GM21367 (cell line): ENCODE results near the gene LARP7.
"Not testable (repeated sequence)": the region's sequence is repeated elsewhere in the genome, so short reads cannot be mapped to it uniquely, and the experiment has no call there.

Experiments
- ATAC-seq: cut with Tn5 transposase; IDR thresholded peaks from one replicate; pipeline ENCODE4 v1.9.1; 2021; ENCODE audit not compliant: unreplicated experiment

LARP7 gene

GRCh38 chr4:112636688-112637551, at the start of gene LARP7, which contains the start of gene ZGRF1:
LARP7 (plus strand) TSS chr4:112637143; CDS start chr4:112644670, 7,527 bp downstream.
ZGRF1 (minus strand) TSS chr4:112636909; CDS start chr4:112633176, 3,733 bp downstream.
- peak; percentile 84 for ATAC-seq

GRCh38 chr4:112589206-112589605, 47.7 kb upstream of the LARP7 start:
- ATAC-seq = no peak

GRCh38 chr4:112591593-112591992, 45.4 kb upstream of the LARP7 start:
- ATAC-seq = no peak

GRCh38 chr4:112592717-112593116, 44.2 kb upstream of the LARP7 start:
- ATAC-seq = no peak

GRCh38 chr4:112593438-112594133, 43.4 kb upstream of the LARP7 start:
- peak; percentile 58 for ATAC-seq

GRCh38 chr4:112594993-112595392, 42.0 kb upstream of the LARP7 start:
- no peak for ATAC-seq

- peak; percentile 74 for ATAC-seq
These were observed 32.4 kb upstream of the LARP7 start for GRCh38 chr4:112604589-112604988.

- not testable (repeated sequence) for ATAC-seq
These were observed 24.1 kb upstream of the LARP7 start for GRCh38 chr4:112612814-112613213.

GRCh38 chr4:112616984-112617383, 20.0 kb upstream of the LARP7 start:
- ATAC-seq = no peak

- ATAC-seq = no peak
These were observed 10.7 kb upstream of the LARP7 start for GRCh38 chr4:112626228-112626627.

- no peak for ATAC-seq
These were observed 3.3 kb upstream of the LARP7 start for GRCh38 chr4:112633477-112634235.

GRCh38 chr4:112637552-112637866, 566 bp downstream of the LARP7 start:
- ATAC-seq = peak; percentile 0

GRCh38 chr4:112642526-112642925, 5.6 kb downstream of the LARP7 start:
- no peak for ATAC-seq

GRCh38 chr4:112644595-112645535, 7.9 kb downstream of the LARP7 start:
- ATAC-seq = not testable (repeated sequence)

GRCh38 chr4:112645541-112646329, 8.8 kb downstream of the LARP7 start:
- no peak for ATAC-seq

GRCh38 chr4:112646632-112647537, 9.9 kb downstream of the LARP7 start:
- ATAC-seq = no peak

- ATAC-seq = no peak
These were observed 10.8 kb downstream of the LARP7 start for GRCh38 chr4:112647785-112648184.

- ATAC-seq = no peak
These were observed 11.5 kb downstream of the LARP7 start for GRCh38 chr4:112648263-112649054.
